SIG-M5 (cell line): ENCODE results near the gene ZBTB7A.
A peak's percentile ranks its signal among the peaks of the same experiment; 100 is the strongest.

Experiments
- DNase-seq: peaks from one replicate; lab custom pipeline; 2025; lab: John Stamatoyannopoulos, UW

ZBTB7A gene

DNA sequence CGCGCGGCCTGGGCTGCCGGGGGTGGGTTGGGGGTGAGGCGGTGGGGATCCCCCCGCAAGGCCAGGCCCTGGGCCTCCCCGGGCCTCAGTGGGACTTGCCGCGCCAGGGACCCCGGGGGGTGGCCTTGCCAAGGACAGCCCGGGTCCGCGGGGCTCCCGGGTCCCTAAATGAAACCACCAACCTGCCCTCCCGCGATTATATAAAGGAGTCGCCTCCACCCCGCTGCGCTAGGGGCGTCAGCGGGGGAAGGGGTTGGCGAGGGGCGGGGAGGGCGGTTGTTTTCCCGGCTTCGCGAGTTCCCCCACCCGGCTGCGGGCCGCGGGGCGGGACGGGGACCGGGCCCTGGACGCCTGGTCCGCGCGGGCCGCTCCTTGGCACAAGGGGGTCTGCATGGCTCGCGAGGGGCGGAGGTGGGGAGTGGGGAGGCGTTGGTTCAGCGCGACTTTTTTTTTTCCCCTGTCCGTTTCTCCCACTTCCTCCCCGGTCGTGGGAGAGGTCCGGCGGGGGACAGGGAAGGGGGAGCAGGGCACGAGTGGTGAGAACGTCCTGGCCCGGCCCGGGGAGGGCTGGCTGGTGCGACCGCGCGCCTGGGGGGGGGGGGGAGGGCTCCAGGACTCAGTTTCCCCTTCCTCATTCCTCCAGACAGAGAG lies 822 bp upstream of the ZBTB7A start:
- no peak for DNase-seq

DNA sequence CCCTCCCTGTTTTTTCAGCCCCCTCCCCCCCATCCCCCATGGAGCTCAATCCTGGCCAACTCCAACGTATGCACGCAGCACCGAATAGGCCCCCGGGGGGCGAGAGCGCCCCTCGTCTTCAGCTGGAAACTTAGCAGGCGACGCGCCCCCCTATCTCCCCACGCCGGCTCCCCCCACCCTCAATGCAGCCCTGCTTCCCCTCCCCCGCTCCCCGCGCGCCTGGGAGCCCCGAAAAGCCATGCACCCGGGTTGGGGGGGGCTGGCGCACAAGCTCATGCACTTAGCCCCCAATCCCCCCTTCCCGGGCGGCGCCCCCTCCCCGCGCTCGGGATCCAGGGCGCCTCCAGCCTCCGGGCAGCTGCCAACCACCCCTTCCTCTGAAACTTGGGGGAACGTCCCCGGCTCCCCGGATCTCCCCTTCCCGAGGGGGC lies 508 bp downstream of the ZBTB7A start:
- DNase-seq = no peak

GRCh38 chr19:4065430-4066175 lies 1.1 kb downstream of the ZBTB7A start:
- peak; percentile 70 for DNase-seq

DNA sequence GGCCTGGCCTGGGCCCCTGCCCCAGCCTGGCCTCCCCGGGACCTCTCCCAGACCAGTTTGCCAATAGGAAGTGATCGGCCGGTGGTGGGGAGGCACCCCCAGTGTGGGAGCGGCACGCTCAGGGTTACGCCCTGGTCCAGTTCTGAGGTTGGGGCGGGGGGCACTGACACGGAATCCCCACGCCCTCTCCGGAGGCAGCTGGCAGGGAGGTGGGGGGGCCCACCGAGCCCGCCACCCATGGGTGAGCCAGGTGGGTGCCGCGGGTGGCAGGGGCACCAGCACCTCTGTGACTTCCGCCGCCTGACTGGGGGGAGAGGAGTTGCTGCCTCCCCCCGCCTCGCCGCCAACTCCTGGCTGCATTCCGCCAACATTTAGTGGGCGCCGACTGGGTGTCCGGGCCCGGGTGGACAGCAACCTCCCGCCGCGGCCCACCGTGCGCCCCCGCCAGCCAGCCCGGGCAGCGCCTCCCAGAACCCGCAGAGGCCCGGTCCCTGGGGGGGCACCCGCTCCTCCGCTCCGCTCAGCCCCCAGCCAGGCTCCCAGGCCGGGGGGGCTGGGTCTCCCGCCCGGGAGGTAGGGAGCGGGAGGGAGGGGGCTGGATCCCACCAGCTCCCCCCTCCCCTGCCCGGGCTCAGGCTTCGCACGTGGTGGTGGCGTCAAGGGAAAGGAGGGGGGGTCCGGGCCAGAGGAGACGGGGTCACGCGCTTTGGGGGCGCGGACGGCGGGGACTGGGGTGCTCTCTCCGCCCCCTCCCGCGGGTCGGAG lies 2.0 kb downstream of the ZBTB7A start:
- DNase-seq = no peak

GRCh38 chr19:4064149-4064495 lies 2.6 kb downstream of the ZBTB7A start:
- DNase-seq = no peak

- DNase-seq = no peak
Measured at GRCh38 chr19:4063369-4064148, 3.1 kb downstream of the ZBTB7A start.

GRCh38 chr19:4062419-4063368 lies 4.0 kb downstream of the ZBTB7A start:
- no peak for DNase-seq

GRCh38 chr19:4061683-4062418 lies 4.8 kb downstream of the ZBTB7A start:
- DNase-seq = no peak

- no peak for DNase-seq
Measured at GRCh38 chr19:4061178-4061682, 5.5 kb downstream of the ZBTB7A start.

- no peak for DNase-seq
Measured at GRCh38 chr19:4060621-4061177, 6.0 kb downstream of the ZBTB7A start.

DNA sequence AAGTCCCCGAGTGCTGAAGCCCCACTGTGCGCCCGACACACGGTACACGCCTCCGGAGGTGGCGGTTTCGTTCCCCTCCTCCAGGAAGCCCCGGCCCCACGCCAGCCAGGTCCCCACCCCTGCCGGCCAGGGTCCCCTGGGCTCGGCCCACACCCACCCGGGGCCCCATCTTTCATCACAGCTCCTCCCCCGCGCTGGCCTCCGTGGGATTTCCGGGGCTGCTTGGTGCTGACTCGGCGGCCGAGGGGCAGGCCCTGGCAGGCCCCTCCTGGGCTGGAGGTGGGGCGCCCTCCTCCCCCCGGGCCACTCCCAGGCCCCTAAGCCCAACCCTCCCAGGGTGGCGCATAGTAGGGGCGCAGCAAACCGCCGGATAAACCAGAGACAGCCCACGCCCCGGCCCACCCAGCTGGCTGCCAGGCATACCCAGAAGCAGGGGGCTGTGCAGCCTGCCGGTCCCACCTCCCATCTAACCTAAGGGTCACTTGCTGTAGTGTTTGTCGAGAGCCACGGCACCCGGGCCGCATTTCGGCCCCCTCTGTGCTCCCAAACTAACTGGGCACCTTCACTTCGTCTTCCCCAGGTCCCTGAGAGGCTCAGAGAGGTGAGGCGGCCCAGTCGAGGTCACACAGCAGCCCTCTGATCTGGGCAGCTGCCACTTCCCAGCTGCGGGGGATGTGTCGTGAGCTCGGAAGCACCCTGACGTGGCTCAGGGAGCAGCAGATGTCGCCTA lies 6.6 kb downstream of the ZBTB7A start:
- DNase-seq = no peak

DNA sequence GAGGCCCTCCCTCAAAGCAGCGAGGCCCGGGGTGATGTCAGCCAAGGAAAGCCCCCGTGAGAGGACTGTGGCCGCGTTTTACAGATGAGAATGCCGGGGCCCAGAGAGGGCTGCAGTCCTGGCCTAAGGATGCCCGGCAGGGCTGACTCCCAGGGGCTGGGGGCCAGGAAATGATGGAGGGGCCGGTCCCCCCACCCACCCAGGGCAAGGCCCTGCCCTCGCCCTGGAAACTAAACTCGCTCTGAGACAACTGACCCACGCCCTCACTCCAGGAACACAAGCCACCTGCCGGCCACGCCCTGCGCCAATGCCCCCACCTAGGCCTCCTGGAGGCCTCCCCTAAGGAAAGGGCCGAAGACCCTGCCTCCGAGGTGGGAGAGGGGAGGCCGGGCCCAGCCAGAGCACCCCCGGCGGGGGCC lies 7.2 kb downstream of the ZBTB7A start:
- no peak for DNase-seq

DNA sequence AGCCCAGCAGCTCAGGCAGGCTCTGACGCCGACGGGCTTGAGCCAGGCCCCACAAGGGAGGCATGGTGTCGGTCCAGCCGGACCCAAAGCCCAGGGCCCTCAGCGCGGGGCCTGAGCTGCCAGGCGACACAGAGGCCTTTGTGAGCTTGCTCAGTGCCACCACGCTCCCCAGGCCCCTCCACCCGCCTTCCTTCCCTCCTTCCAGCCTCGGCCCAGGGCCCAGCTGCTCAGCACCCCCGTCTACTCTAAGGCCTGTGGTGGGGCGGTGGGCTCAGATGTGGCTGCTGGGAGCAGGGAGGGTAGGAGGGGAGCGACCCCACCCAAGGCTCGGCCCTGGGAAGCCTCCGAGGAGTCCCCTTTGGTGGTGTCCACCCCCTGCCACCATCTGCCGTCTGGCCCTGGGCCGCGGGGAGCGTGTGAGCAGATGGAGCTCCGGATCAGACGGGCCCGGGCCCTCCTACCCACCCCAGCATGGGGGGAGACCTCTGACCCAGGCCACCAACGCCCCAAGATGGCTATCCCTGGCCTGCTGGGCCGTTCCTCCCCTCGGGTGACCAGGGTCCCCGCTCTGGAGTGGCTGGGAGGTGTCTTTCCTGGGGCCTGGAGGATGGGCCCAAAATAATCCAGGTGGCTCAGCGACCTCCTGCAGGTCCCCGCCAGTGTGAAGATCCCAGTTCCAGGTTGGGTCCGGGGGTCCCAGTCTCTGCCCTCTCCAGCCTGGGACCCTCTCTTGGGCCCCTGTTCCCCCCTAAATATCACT lies 7.8 kb downstream of the ZBTB7A start:
- DNase-seq = no peak

- no peak for DNase-seq
Measured at GRCh38 chr19:4057931-4058692, 8.6 kb downstream of the ZBTB7A start.

DNA sequence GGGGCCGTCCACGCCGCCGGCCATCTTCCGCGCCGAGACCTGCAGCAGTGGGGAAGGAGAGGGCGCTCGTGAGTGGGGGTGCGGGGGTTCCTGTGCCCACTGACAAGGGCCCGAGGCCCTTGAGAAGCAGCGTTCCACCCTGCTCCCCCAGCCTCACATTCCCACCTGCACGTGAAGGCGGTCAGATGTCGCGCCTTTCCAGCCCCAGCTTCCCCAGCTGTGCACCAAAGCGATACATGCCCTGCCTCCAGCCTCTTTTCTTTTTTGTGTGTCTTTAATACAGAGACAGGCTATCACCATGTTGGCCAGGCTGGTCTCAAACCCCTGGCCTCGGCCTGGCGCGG lies 11.5 kb downstream of the ZBTB7A start:
- no peak for DNase-seq

DNA sequence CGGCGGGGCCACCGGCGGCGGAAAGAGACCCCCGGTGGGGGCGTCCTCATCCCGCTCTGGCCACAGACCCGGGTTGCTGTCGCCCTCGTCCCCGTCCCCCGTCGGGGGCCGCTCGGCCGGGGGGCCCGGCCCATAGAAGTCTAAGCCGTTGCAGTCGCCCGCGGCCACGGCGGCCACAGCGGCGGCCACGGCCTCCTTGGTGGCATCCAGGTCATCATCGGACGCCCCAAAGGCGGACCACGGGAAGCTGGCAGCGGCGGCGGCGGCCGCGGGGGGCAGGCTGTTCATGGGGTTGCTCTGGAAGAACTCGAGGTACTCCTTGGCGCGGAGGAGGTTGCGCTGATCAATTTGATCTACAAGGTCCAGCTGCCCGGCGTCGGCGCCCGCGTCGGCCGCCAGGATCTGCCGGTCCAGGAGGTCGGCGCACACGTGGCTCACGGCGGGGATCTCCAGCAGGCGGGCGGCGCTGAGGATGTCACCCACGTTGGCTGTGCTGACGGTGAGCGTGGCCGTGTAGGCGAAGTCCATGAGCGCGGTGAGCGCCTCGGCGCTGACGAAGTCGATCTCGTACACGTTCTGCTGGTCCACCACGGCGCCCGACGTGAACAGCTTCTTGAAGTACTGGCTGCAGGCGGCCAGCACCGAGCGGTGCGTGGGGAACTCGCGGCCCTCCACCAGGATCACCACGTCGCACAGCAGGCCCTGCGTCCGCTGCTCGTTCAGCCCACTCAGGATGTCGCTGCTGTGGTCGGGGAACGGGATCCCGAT lies 12.1 kb downstream of the ZBTB7A start:
- DNase-seq = no peak
